ENCODE data around the gene ZNF93.
"Not testable (repeated sequence)": the region's sequence is repeated elsewhere in the genome, so short reads cannot be mapped to it uniquely, and the experiment has no call there.

ZNF93 gene

GRCh38 chr19:19900729-19901444, at the start of gene ZNF93:
TSS of gene ZNF93 (plus strand) at chr19:19900946. CDS start at chr19:19901089, 143 bp downstream.
- DNase-seq (ENCODE audit: extremely low read depth in 1 of 2, low read depth in 1 of 2): peak; percentile 71 to 80

- not testable (repeated sequence) for DNase-seq (ENCODE audit: extremely low read depth in 1 of 2, low read depth in 1 of 2)
These were observed 49.0 kb upstream of the ZNF93 start for GRCh38 chr19:19851740-19852139.

GRCh38 chr19:19858751-19859150, 42.0 kb upstream of the ZNF93 start:
- DNase-seq (ENCODE audit: extremely low read depth in 1 of 2, low read depth in 1 of 2): no peak

GRCh38 chr19:19860756-19861390, 39.9 kb upstream of the ZNF93 start:
- DNase-seq (ENCODE audit: extremely low read depth in 1 of 2, low read depth in 1 of 2): peak; percentile 11 to 21

GRCh38 chr19:19865750-19866610, 34.8 kb upstream of the ZNF93 start, which contains the start of gene ZNF253:
TSS of gene ZNF253 (plus strand) at chr19:19865882. CDS start at chr19:19865997, 115 bp downstream.
- peak; percentile 88 to 91 for DNase-seq (ENCODE audit: extremely low read depth in 1 of 2, low read depth in 1 of 2)

GRCh38 chr19:19866611-19867248, 34.0 kb upstream of the ZNF93 start:
- DNase-seq (ENCODE audit: extremely low read depth in 1 of 2, low read depth in 1 of 2): peak; percentile 3 to 8

GRCh38 chr19:19870086-19870485, 30.7 kb upstream of the ZNF93 start:
- not testable (repeated sequence) for DNase-seq (ENCODE audit: extremely low read depth in 1 of 2, low read depth in 1 of 2)

- DNase-seq (ENCODE audit: extremely low read depth in 1 of 2, low read depth in 1 of 2): no peak
These were observed 28.8 kb upstream of the ZNF93 start for GRCh38 chr19:19871932-19872331.

GRCh38 chr19:19873381-19873780, 27.4 kb upstream of the ZNF93 start:
- DNase-seq (ENCODE audit: extremely low read depth in 1 of 2, low read depth in 1 of 2): no peak

GRCh38 chr19:19877724-19878123, 23.0 kb upstream of the ZNF93 start:
- no peak for DNase-seq (ENCODE audit: extremely low read depth in 1 of 2, low read depth in 1 of 2)

- DNase-seq (ENCODE audit: extremely low read depth in 1 of 2, low read depth in 1 of 2): no peak
These were observed 16.2 kb upstream of the ZNF93 start for GRCh38 chr19:19884583-19884982.

GRCh38 chr19:19892055-19892941, 8.4 kb upstream of the ZNF93 start:
- not testable (repeated sequence) for DNase-seq (ENCODE audit: extremely low read depth in 1 of 2, low read depth in 1 of 2)

- no peak for DNase-seq (ENCODE audit: extremely low read depth in 1 of 2, low read depth in 1 of 2)
These were observed 512 bp upstream of the ZNF93 start for GRCh38 chr19:19900139-19900728.

GRCh38 chr19:19907551-19907950, 6.8 kb downstream of the ZNF93 start:
- not testable (repeated sequence) for DNase-seq (ENCODE audit: extremely low read depth in 1 of 2, low read depth in 1 of 2)

GRCh38 chr19:19909654-19910053, 8.9 kb downstream of the ZNF93 start:
- no peak for DNase-seq (ENCODE audit: extremely low read depth in 1 of 2, low read depth in 1 of 2)

GRCh38 chr19:19911150-19911549, 10.4 kb downstream of the ZNF93 start:
- DNase-seq (ENCODE audit: extremely low read depth in 1 of 2, low read depth in 1 of 2): no peak

- no peak for DNase-seq (ENCODE audit: extremely low read depth in 1 of 2, low read depth in 1 of 2)
These were observed 13.8 kb downstream of the ZNF93 start for GRCh38 chr19:19914596-19914995.

GRCh38 chr19:19930417-19930816, 29.7 kb downstream of the ZNF93 start:
- DNase-seq (ENCODE audit: extremely low read depth in 1 of 2, low read depth in 1 of 2): peak in 1 of 2 donors; percentile 7
